Testis (tissue), 2 donors: ENCODE measurements around the gene FAU.
A peak's percentile ranks its signal among the peaks of the same experiment; 100 is the strongest.

Experiments used
- POLR2A ChIP-seq: fragments of 450-650 bp; IDR thresholded peaks from one replicate; pipeline ENCODE4 v1.6.1; 2017; ENCODE audit warnings: antibody characterized with exemption, mild to moderate bottlenecking, moderate library complexity
- TF ChIP-seq, protein P1 (sequence below), 3 experiments: fragments of 450-650 bp in 2 of 3; fragments of 200-600 bp in 1 of 3; sonication (generic) in 1 of 3; IDR thresholded peaks; one replicate each; pipeline ENCODE4 v1.5.1; 2016 to 2019; ENCODE audit warnings: antibody characterized with exemption in 3 of 3, mild to moderate bottlenecking in 2 of 3, moderate library complexity in 1 of 3

- TF ChIP-seq, protein P1, sequence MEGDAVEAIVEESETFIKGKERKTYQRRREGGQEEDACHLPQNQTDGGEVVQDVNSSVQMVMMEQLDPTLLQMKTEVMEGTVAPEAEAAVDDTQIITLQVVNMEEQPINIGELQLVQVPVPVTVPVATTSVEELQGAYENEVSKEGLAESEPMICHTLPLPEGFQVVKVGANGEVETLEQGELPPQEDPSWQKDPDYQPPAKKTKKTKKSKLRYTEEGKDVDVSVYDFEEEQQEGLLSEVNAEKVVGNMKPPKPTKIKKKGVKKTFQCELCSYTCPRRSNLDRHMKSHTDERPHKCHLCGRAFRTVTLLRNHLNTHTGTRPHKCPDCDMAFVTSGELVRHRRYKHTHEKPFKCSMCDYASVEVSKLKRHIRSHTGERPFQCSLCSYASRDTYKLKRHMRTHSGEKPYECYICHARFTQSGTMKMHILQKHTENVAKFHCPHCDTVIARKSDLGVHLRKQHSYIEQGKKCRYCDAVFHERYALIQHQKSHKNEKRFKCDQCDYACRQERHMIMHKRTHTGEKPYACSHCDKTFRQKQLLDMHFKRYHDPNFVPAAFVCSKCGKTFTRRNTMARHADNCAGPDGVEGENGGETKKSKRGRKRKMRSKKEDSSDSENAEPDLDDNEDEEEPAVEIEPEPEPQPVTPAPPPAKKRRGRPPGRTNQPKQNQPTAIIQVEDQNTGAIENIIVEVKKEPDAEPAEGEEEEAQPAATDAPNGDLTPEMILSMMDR (IDR thresholded peaks at IDR 0.05): peak in 2 of 3 experiments; percentile 9 to 46
- peak; percentile 7 for TF ChIP-seq POLR2A
Observed at GRCh38 chr11:65083834-65084597, 37.9 kb downstream of the FAU start, which contains the start of the genes CDCA5 and ZFPL1.
